GM21786 (cell line): Measurements from ENCODE around the gene TNPO2.
"Not testable (repeated sequence)": the region's sequence is repeated elsewhere in the genome, so short reads cannot be mapped to it uniquely, and the experiment has no call there.

ENCODE experiments used
- ATAC-seq: cut with Tn5 transposase; IDR thresholded peaks from one replicate; pipeline ENCODE4 v1.9.1; 2021; ENCODE audit not compliant: unreplicated experiment

The TNPO2 gene

DNA sequence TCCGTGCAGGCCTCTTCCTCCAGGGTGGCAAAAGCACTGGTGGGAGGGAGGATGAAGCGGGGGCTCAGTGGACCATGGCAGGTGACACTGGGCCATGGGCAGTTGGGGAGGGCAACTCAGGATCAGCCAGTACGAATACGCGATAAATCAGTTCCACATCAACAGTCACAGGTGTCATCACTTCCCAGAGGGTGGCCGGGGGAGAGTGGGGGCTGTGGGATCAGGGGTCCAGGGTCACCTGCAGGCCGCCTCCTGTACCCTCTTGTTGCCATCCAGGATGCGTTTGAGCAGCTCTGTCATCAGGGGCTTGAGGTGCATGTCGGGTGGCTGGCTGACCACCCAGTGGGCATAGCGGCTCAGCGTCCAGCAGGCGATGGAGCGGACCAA, 17.4 kb downstream of the TNPO2 start:
- no peak for ATAC-seq

DNA sequence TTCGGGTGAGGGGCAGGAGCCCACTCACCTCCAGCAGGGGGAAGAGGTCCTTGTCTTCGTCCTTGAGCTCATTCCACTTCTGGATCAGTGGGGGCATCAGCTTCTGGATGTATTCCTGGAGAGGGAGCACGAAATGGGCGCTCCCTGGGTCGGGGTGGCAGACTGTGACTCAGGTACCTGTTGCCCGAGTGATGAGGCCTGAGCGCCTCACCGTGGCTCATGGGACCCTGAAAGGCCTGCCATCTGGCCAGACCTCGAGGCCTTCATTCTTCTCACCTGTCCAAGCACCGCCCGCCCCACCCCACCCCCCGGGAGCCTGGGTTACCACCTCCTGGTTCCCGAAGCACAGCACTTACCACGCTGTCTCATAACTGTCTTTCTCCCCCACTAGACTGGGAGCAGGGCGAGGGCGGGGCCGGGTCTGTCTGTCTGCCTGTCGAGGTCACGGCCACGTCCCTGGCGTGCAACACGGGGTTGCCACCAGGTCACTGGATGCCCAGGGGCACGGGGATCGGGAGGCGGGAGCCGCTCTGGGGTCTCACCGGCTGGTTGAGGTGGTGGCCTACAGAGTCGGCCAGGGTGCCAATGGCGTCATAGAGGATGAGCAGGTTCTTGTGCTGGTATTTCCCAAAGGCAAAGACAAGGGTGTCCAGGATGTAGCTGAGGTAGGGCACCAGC, 17.9 kb downstream of the TNPO2 start:
- ATAC-seq, result no peak

DNA sequence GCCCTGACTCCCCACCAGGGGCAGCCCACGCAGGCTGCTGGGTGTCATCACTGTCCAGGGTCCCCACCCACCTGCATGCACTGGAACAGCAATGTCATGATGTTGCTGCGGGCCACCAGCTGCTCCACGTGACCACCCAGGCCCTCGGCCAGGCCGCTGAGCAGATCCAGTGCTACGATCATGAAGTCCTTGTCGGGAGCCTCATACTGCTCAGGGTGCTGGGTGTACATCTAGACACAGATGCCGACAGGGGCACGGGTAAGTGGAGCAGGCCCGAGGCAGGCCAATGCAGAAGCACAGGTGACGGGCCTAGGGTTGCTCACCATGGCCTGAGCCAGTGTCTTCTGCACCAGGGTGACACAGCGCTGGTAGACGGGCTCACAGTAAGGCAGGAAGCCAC, 18.6 kb downstream of the TNPO2 start:
- ATAC-seq, result no peak

DNA sequence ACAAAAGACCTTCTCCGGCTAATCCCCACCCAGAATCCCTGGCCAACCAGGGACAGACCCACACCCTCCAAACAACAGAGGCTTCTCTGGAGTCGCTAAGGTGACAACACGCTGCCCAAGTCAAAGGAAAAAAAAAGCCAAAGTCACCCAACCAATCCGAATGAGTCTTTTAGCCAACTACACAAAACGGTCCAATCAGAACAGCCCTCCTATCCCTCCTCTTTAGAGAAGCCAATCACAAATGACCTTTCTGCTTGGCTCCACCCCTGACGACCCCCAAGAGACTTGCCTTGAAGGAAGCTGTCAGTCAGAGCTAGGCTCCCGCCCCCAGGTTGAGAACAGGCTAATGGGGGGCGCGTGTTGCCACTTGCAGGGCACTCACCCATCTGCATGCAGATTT, 20.7 kb downstream of the TNPO2 start:
- ATAC-seq, result no peak

DNA sequence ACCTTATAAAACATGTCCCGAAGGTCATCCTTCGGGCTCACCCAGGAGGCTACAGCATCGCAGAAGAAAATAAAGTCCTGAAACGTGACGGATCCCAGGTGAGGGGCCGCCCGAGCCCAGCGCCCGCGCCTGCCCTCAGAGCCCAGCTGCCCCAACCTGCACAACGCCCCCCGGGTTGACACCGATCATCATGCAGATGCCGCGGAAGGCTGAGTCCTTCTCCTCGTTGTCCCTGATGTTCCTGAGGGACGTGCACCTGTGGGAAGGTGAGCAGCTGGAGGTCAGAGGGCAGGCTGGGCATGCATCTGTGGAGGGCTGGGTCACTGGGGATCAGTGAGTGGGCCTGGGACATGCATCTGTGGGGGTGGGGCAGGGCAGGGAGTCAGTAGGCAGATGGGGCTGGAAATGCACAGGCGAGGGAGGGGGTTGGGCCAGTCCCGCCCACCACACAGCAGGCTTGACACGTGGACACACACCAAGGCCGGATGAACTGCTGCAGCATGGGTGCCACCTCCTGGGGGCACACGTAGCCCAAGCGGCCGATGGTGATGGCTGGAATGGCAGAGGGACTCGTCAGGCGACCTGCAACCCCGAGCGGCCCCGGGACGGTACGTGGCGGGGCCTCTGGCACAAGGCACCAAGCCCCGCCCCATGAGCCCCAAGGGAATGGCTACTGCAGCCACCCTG, 22.0 kb downstream of the TNPO2 start:
- ATAC-seq, result no peak

DNA sequence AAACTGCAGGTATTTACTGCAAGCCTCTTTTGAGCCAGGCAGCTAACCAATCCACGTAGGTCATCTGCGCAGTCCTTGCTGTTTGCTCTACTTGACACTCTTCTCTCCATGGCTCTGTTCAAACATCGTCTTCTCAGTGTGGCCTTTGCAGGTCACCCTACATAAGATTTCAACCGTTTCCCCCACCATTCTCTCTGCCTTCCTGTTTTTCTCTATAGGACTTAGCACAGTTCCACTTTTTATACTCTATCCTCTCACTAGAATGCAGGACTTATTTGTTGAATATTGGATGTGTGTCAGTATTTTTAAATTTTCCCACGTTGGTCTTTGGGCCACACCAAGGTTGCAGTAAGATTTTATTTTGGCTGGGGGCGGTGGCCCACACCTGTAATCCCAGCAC, 25.6 kb downstream of the TNPO2 start:
- no peak for ATAC-seq

DNA sequence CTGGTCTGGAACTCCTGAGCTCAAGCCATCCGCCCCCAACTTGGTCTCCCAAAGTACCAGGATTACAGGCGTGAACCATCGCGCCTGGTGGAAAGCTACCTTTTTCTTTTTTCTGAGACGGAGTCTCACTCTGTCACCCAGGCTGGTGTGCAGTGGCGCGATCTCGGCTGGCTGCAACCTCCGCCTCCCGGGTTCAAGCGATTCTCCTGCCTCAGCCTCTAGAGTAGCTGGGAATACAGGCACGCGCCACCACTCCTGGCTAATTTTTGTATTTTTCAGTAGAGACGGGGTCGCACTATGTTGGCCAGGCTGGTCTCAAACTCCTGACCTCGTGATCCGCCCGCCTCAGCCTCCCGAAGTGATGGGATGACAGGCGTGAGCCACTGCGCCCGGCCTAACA, 26.3 kb downstream of the TNPO2 start:
- ATAC-seq, result not testable (repeated sequence)

DNA sequence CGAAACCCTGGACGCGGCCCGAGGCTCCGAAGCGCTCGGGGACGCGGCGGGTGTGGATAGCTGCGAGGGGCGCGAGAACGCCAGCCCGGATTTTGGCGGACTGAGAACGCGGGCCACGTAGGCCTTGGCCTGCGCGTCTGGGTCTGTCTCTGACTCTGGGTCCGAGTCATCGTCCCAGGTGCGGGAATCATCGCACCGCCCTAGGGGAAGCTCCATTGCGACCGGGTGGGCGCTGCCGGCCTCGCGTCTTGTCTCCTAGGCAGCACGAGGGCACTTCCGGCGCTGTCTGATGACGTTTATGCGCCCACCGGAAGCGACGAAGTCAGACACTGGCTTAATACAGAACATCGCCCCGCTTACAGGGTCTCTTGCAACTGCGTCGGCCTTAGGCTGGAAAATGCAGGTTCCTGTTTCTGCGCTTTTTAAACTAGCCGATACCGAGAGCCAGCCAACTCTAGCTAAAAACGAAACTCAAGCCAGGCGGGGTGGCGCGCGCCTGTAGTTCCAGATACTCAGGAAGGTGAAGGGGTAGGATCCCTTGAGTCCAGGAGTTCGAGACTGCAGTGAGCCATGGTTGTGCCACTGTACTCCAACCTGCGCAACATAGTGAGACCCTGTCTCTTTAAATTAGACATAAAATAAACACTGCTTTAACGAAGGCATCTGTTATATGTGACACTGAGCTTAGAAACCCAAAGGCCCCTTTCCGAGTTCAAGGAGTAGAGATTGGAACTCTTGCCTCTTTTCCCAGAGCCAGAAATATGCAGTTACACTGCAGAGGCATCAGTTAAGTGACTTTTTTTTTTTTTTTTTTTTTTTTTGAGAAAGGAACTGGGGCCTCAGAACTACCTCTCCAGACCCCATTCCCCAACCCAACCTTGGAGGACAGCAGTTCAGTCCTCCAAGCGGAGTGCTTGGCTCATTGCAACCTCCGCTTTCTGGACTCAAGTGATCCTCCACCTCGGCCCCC, 27.1 kb downstream of the TNPO2 start, which contains the start of gene FBXW9:
Gene FBXW9 (minus strand): TSS at position 266 of the 970 bp plus-strand sequence. CDS start 50 bp downstream, at position 216.
- peak; percentile 75 for ATAC-seq

DNA sequence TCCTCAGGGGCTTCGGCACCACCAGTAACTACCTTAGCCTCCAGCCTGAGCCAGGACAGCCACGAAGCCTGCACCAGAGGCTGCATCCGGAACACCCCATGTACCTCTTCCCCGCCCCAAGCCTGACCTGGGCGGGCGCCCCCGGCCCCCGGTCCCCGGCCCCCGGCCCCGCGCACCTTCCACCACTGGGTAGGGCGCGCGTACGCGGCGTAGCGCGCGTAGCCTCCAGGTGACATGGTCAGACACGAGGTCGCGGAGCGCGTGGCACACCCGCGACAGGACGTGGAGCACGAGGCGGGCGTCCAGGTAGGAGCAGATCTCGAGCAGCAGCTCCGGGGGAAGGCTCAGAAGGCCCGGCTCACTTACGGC, 27.8 kb downstream of the TNPO2 start:
- ATAC-seq, result no peak

DNA sequence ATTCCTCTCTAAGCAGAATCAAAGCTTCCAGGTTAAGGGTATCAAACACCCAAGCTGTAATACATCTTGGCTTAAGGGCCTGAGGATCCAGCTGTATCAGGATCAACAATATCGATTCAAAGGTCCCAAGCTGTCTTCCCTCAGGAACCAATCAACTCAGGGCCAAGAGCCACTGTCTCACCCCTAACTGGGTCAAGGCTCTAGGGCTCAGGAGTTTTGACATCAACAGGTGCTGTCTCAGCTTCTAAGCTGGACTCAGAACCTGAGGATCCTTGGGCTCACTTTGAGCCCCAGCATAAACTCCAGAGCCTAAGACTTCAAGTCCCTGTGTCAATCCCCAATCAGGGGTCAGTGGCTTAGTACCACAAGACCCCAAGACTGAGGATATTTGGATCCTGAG, 28.2 kb downstream of the TNPO2 start:
- no peak for ATAC-seq

DNA sequence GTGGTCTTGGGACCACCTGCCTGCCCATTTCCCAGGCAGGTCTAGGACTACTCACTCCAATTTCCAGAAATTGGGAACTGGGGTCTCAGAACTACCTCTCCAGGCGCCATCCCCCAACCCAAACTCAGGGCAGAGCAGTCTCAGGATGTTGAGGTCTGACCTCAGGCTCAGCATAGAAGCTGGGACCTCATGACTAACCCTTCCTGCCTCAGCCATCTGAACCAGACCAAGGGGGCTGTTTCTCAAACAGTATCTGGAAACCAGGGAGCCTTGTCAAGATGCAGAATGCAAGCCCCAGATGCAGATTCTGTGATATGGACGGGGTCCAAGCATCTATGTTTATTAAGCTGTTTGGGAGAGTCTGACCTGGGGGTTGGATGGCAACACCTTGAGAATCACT, 28.6 kb downstream of the TNPO2 start:
- no peak for ATAC-seq

DNA sequence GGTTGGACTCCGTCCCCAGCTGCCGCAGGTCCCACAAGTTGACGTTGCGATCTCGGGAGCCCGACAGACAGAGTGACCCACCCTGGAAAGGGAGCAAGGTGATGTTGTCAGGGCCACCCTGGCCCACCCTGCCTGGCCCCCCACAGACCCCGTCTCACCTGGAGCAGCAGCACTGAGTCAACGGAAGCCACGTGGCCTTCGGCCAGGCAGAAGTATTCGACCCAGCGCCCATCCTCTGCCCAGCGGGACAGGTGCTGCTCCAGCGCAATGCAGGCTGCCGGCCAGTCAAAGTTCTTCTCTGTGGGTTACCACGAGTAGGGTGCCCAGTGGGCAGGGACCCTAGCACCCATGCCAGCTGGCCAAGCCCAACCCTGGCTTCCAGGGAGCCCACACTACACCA, 29.1 kb downstream of the TNPO2 start:
- ATAC-seq, result no peak

DNA sequence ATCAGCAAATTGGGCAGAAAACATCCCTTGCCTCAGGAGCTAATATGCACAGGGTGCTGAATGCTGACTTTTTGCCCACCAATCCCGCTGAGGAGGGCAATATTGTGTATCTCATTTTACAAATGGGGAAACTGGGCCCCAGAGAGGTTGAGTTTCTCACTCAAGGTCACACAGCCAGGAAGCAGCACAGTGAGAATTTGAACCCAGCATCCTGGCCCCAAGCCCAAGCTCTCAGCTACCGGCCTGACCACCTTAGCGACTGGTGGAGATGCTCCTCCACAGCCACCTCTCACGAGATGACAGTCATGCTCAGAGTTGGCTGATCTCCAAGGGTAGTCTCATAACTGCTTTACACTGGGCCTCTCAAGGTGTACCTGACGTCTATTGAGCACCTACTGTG, 30.8 kb downstream of the TNPO2 start:
- ATAC-seq, result no peak

DNA sequence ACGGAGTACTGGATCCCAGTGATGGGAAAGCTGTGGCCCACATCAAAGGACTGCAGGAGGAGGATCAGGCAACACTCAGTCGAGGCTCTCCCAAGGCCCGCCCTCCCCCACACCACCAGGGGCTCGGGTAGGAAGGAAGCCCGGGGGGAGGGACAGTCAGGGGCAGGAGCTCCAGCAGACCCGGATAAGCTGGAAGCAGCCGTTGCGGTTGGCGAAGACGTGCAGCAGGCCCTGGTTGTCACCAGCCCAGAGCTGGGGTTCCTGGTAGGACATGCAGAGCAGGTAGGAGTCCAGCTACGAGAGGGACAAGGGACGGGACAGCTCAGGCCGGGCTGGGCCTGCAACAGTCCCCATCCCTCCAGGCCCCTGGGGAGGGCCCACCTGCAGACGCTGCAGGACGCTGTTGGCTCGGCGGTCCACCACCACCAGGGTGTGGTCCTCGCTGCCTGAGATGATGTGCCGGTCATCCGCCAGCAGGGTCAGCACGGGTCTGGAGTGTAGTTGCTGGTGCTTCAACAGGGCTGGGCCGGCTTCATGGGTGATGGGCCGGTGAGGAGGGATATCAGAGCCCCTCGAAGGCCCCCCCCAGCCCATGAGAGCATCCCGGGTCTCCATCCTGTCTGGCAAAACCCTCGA, 34.0 kb downstream of the TNPO2 start:
- no peak for ATAC-seq

DNA sequence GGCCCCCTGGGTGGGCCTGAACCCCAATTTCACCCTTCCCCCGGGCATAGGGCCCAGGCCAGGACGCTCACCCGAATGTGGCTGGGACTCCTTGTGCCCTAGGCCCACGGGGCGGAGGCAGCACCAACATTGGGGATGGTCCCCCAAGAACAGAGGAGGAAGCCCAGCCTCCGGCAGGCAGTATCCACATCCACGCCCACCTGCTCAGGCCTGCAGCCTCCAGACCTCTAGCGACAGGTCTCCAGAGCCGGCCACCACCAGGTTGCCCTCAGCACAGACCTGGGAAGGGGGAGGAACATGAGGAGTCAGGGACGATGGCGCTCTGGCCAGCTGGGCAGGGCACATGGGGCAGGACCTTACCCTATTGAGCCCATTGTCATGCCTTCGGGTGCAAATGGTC, 34.7 kb downstream of the TNPO2 start:
- no peak for ATAC-seq

DNA sequence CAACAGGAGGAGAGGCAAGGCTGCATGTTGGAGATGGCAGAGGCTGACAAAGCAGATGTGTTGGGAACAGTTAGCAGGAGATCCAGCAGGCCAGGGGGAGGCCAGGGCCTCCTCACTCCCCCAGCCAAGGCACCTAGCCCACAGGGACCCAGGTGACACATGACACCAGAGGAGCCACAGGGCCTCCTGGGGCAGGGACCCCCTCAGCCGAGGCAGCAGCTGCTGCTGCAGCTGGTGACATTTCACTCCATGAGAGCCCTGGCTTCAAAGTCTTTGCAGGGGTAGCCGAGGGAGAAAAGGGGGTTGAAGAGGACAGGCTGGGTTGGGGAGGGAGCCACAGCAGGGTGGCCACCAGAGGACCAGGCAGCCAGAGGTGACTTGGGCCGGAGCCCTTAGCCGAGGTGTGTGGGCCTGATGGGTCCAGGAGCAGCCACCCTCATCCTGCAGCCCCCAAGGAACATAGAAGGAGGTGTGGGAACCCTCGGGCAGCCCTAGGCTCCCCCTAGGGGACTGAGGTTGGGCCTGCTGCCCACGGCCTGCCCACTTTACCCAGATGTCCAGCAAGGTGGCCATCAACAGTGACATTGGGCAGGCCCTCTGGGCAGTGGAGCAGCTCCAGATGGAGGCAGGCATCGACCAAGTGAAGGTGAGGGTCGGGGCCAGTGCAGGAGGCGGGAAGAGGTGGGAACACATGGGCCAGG, 36.1 kb downstream of the TNPO2 start, which contains the start of gene GNG14:
Gene GNG14 (plus strand): TSS at position 503 of the 701 bp plus-strand sequence. CDS start 51 bp downstream, at position 554.
- no peak for ATAC-seq

DNA sequence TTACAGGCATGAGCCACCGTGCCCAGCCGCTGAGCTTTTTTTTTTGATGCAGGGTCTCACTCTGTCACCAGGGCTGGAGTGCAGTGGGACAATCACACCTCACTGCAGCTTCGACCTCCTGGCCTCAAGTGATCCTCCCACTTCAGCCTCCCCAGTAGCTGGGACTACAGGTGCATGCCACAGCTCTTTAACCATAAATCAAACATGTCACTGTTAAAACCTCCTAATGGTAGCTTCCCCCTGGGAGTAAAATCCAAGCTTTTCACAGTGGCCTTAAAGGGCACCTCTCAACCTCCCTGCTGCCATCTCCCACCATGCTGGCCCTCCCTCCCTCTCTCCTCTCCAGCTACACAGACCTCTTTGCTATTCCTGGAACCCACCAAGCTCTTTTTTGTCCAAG, 37.9 kb downstream of the TNPO2 start:
- ATAC-seq, result no peak

DNA sequence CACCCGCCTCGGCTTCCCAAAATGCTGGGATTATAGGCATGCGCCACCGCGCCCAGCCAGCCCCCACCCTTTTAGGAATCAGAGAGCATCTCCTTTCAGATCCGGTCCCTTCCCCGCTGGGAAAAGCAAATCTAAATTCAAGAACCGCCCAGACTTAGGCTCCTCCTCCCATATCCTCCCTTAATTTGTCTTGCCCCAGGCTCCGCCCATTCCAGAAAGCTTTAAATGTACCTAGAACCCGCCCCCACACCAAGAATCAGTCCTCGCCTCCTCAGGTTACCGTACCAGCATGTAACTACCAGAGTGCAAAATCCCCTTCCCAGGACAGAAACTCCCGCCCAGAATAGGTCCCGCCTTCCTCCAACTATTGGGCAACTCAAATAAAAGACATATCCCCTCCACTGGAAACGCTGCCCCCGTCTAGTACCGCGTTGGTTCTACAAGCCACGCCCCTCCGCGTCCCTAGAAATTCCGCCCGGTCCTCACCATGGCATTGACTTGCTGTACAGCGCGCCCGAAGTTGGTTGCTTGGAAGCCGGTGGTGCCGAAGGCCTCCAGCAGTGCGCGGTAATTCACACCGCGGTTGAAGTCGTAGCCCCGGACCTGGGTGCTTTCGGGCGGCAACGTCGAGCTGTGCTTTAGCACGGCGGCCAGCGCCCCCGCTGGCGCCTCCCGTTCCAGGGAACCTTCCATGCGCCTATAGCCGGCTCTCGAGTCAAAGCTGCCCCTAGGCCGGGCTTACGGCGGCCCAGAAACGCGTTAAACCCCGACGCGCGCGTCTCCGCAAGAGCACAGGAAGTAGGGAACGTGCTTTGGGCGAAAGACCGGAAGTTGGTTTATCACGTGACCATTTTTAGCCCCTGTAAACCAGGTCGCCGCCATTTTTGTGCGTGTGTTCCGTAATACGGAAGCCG, 42.4 kb downstream of the TNPO2 start, which contains the start of gene DHPS:
Gene DHPS (minus strand): TSS at position 807 of the 914 bp plus-strand sequence. CDS start 114 bp downstream, at position 693.
- ATAC-seq, result peak; percentile 69

DNA sequence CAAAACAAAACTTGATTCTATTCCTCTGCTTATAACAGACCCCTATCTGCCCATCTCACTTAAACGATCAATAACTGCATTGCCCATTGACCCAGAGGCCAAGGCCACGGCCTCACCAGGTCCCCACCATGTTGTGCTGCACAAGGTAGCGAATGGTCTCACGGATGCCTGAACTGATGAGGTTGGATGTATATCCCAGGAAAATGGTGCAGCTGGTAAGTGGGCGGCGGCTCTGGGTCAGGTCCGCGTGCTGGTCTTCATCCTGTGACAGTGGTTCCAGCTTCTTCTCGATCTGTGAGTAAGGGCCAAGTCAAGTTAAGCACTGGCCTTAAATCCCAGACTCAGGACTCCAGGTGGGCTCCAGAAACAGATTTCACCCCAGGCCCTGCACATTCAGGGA, 43.7 kb downstream of the TNPO2 start:
- no peak for ATAC-seq
